HepG2 (cell line): Measurements from ENCODE around the gene ZSWIM9. TPM values are rescaled to one million over a fixed set of nuclear protein-coding genes. Genes with fewer than 3 reads are reported as not detected.

Source experiments
- ARID2 ChIP-seq: sonication (generic); formaldehyde crosslinking; IDR thresholded peaks from 2 replicates; pipeline ENCODE4 v1.8.1; 2022; ENCODE audit warnings: mild to moderate bottlenecking, missing genetic modification reagents, borderline replicate concordance
- BCL6 ChIP-seq: IDR thresholded peaks from 2 replicates; pipeline ENCODE4 v1.6.1; 2016; ENCODE audit warnings: missing genetic modification reagents, missing compliant biosample characterization
- BORCS8-MEF2B ChIP-seq: sonication (generic); formaldehyde crosslinking; IDR thresholded peaks from 2 replicates; pipeline ENCODE4 v1.8.0; 2022; ENCODE audit warnings: mild to moderate bottlenecking, missing genetic modification reagents
- BRD4 ChIP-seq: sonication (generic); formaldehyde crosslinking; IDR thresholded peaks from 2 replicates; pipeline ENCODE4 v1.4.0; 2020; ENCODE audit warnings: missing genetic modification reagents
- CREM ChIP-seq, 2 experiments: sonication (generic) in 1 of 2; formaldehyde crosslinking in 1 of 2; IDR thresholded peaks; 2 replicates each; pipeline versions ENCODE4 v1.4.0 to v1.6.1; 2016 to 2020; ENCODE audit warnings: antibody characterized with exemption in 1 of 2, mild to moderate bottlenecking in 1 of 2, missing genetic modification reagents in 1 of 2
- FOSL1 ChIP-seq: sonication (generic); formaldehyde crosslinking; IDR thresholded peaks from 2 replicates; pipeline ENCODE4 v1.9.0; 2021; ENCODE audit warnings: missing genetic modification reagents, borderline replicate concordance
- HNRNPK ChIP-seq: fragments of 200-400 bp; formaldehyde crosslinking; IDR thresholded peaks from 2 replicates; pipeline ENCODE4 v1.6.1; 2018; ENCODE audit warnings: low read length, low read depth, moderate library complexity, mild to moderate bottlenecking; ENCODE audit not compliant: poor library complexity, severe bottlenecking
- KAT8 ChIP-seq: IDR thresholded peaks from 2 replicates; pipeline ENCODE4 v1.6.1; 2016; ENCODE audit warnings: missing genetic modification reagents, missing compliant biosample characterization
- MATR3 ChIP-seq: sonication (generic); formaldehyde crosslinking; IDR thresholded peaks from 2 replicates; pipeline ENCODE4 v1.4.0; 2020; ENCODE audit warnings: missing genetic modification reagents
- MAZ ChIP-seq, 2 experiments: sonication (generic) in 1 of 2; formaldehyde crosslinking in 1 of 2; IDR thresholded peaks; 2 replicates each; pipeline versions ENCODE4 v1.5.0 to v1.6.1; 2012 to 2020; ENCODE audit warnings: low read depth in 2 of 2, mild to moderate bottlenecking in 2 of 2, borderline replicate concordance in 1 of 2, improper control_type of control experiment in 1 of 2, low read length in 1 of 2, missing genetic modification reagents in 1 of 2, moderate library complexity in 1 of 2
- NONO ChIP-seq, 2 experiments: fragments of 450-650 bp in 1 of 2; sonication (generic) in 1 of 2; formaldehyde crosslinking in 1 of 2; IDR thresholded peaks in 1 of 2; conservative IDR thresholded peaks in 1 of 2; 2 replicates each; pipeline versions ENCODE4 v1.6.1 to v1.8.0; 2017 to 2022; ENCODE audit warnings: mild to moderate bottlenecking in 1 of 2, missing genetic modification reagents in 1 of 2, moderate library complexity in 1 of 2
- RORA ChIP-seq: sonication (generic); formaldehyde crosslinking; IDR thresholded peaks from 2 replicates; pipeline ENCODE4 v1.5.0; 2020; ENCODE audit warnings: mild to moderate bottlenecking, missing genetic modification reagents, moderate library complexity
- RXRB ChIP-seq: IDR thresholded peaks from 2 replicates; pipeline ENCODE4 v1.6.1; 2016; ENCODE audit warnings: borderline replicate concordance, missing genetic modification reagents, missing compliant biosample characterization
- SMARCC2 ChIP-seq: fragments of 450-650 bp; IDR thresholded peaks from 2 replicates; pipeline ENCODE4 v1.6.1; 2017; ENCODE audit warnings: antibody characterized with exemption, mild to moderate bottlenecking
- SNAPC2 ChIP-seq: sonication (generic); formaldehyde crosslinking; IDR thresholded peaks from 2 replicates; pipeline ENCODE4 v1.8.1; 2022; ENCODE audit warnings: mild to moderate bottlenecking, missing genetic modification reagents
- STAG1 ChIP-seq: sonication (generic); formaldehyde crosslinking; IDR thresholded peaks from 2 replicates; pipeline ENCODE4 v1.4.0; 2020; ENCODE audit warnings: missing genetic modification reagents
- ZNF414 ChIP-seq: sonication (generic); formaldehyde crosslinking; IDR thresholded peaks from 2 replicates; pipeline ENCODE4 v1.5.0; 2020; ENCODE audit warnings: missing genetic modification reagents
- ZNF556 ChIP-seq: sonication (generic); formaldehyde crosslinking; IDR thresholded peaks from 2 replicates; pipeline ENCODE4 v1.4.0; 2020; ENCODE audit warnings: mild to moderate bottlenecking, missing genetic modification reagents, borderline replicate concordance
- ZNF580 ChIP-seq: IDR thresholded peaks from 2 replicates; pipeline ENCODE4 v1.6.1; 2016; ENCODE audit warnings: low read depth, borderline replicate concordance
- ZNF772 ChIP-seq: sonication (generic); formaldehyde crosslinking; IDR thresholded peaks from 2 replicates; pipeline ENCODE4 v1.5.0; 2020; ENCODE audit warnings: mild to moderate bottlenecking, missing genetic modification reagents
- ZNF841 ChIP-seq: sonication (generic); formaldehyde crosslinking; IDR thresholded peaks from 2 replicates; pipeline ENCODE4 v1.8.1; 2023; ENCODE audit warnings: missing genetic modification reagents, borderline replicate concordance
- ZNF879 ChIP-seq: sonication (generic); formaldehyde crosslinking; IDR thresholded peaks from 2 replicates; pipeline ENCODE4 v1.8.1; 2023; ENCODE audit warnings: missing genetic modification reagents
- polyA plus RNA-seq, 8 experiments: library from polyadenylated mRNA; depleted of rRNA in 3 of 8; stranded (reverse) in 7 of 8; unstranded in 1 of 8; fragments of >200 nt; fragmentation: Illumina TruSeq in 4 of 8; extraction: Trizol in 4 of 8; gene quantifications; 2 replicates each; pipeline versions ENCODE4 v1.2.1 to v1.2.3, GENCODE V29; 2011 to 2016; ENCODE audit warnings: low read depth in 4 of 8, missing spikeins in 1 of 8, mixed read lengths in 1 of 8; ENCODE audit not compliant: insufficient read depth in 1 of 8
- total RNA-seq, 5 experiments: library from RNA; depleted of rRNA; stranded (reverse); fragments of >200 nt; fragmentation: Illumina TruSeq; extraction: Trizol; gene quantifications; 2 replicates each; pipeline ENCODE4 v1.2.3, GENCODE V29; 2016; ENCODE audit warnings: low read depth in 1 of 5
- TF ChIP-seq, protein P1 (sequence below): sonication (generic); formaldehyde crosslinking; IDR thresholded peaks from 2 replicates; pipeline ENCODE4 v1.4.0; 2020; ENCODE audit warnings: mild to moderate bottlenecking, missing genetic modification reagents
- TF ChIP-seq, protein P2 (sequence below): IDR thresholded peaks from 2 replicates; pipeline ENCODE4 v1.6.1; 2016; ENCODE audit warnings: control low read depth

The ZSWIM9 gene
- total and polyA plus RNA-seq, 2 of the 13 experiments (the other 11 are each of a cell fraction or from before 2014, with no cell fraction given), result 0.18 to 1.1 TPM

GRCh38 chr19:48169939-48170803, at the start of gene ZSWIM9, which contains the start of gene LIG1 (continued):
- TF ChIP-seq KAT8 (CRISPR knock-in tag) (peak; percentile 32; the same call in 1 of the 2 replicates), ZNF556 (CRISPR knock-in tag) (peak; percentile 73; the same call in 1 of the 2 replicates), MAZ (IDR thresholded peaks at IDR 0.05; ENCODE audit: borderline replicate concordance, low read depth, low read length) (0 out of 2 replicates have a peak, but pooled peaks have one; percentile 62), MAZ (CRISPR knock-in tag; IDR thresholded peaks at IDR 0.05; ENCODE audit: low read depth) (peak; percentile 83), BRD4 (CRISPR knock-in tag) (no peak; the same call in 1 of the 2 replicates), ZNF580 (CRISPR knock-in tag) (0 out of 2 replicates have a peak, but pooled peaks have one; percentile 14), ZNF772 (CRISPR knock-in tag) (peak; percentile 84), SNAPC2 (CRISPR knock-in tag) (no peak), RXRB (CRISPR knock-in tag) (no peak), HNRNPK (peak; percentile 98), BCL6 (CRISPR knock-in tag) (no peak), FOSL1 (CRISPR knock-in tag) (no peak), ZNF879 (CRISPR knock-in tag) (peak; percentile 62; the same call in 1 of the 2 replicates), ARID2 (CRISPR knock-in tag) (0 out of 2 replicates have a peak, but pooled peaks have one; percentile 18), BORCS8-MEF2B (peak; percentile 88; the same call in 1 of the 2 replicates), CREM (IDR thresholded peaks at IDR 0.05) (peak; percentile 68), CREM (CRISPR knock-in tag; IDR thresholded peaks at IDR 0.05) (no peak), STAG1 (CRISPR knock-in tag) (no peak), SMARCC2 (no peak), MATR3 (no peak), ZNF841 (CRISPR knock-in tag) (peak; percentile 82), NONO (IDR thresholded peaks at IDR 0.05) (no peak), NONO (CRISPR knock-in tag; conservative IDR thresholded peaks at IDR 0.05) (peak; percentile 87), ZNF414 (CRISPR knock-in tag) (0 out of 2 replicates have a peak, but pooled peaks have one; percentile 24), RORA (CRISPR knock-in tag) (no peak)
- TF ChIP-seq, protein P1, sequence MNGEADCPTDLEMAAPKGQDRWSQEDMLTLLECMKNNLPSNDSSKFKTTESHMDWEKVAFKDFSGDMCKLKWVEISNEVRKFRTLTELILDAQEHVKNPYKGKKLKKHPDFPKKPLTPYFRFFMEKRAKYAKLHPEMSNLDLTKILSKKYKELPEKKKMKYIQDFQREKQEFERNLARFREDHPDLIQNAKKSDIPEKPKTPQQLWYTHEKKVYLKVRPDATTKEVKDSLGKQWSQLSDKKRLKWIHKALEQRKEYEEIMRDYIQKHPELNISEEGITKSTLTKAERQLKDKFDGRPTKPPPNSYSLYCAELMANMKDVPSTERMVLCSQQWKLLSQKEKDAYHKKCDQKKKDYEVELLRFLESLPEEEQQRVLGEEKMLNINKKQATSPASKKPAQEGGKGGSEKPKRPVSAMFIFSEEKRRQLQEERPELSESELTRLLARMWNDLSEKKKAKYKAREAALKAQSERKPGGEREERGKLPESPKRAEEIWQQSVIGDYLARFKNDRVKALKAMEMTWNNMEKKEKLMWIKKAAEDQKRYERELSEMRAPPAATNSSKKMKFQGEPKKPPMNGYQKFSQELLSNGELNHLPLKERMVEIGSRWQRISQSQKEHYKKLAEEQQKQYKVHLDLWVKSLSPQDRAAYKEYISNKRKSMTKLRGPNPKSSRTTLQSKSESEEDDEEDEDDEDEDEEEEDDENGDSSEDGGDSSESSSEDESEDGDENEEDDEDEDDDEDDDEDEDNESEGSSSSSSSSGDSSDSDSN (CRISPR knock-in tag), result peak; percentile 66
- TF ChIP-seq, protein P2, sequence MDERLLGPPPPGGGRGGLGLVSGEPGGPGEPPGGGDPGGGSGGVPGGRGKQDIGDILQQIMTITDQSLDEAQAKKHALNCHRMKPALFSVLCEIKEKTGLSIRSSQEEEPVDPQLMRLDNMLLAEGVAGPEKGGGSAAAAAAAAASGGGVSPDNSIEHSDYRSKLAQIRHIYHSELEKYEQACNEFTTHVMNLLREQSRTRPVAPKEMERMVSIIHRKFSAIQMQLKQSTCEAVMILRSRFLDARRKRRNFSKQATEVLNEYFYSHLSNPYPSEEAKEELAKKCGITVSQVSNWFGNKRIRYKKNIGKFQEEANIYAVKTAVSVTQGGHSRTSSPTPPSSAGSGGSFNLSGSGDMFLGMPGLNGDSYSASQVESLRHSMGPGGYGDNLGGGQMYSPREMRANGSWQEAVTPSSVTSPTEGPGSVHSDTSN (CRISPR knock-in tag), result peak; percentile 69
